OCI-M2 (cell line): ENCODE measurements around the gene PLA2G4B.

Source experiments
- DNase-seq: peaks from one replicate; lab custom pipeline; 2025; ENCODE audit not compliant: unreplicated experiment; lab: John Stamatoyannopoulos, UW

Gene PLA2G4B

GRCh38 chr15:41838400-41838897, at the start of gene PLA2G4B:
Gene PLA2G4B (plus strand): TSS chr15:41838847. CDS start chr15:41838914, 67 bp downstream.
- DNase-seq, result no peak

GRCh38 chr15:41789236-41789635, 49.4 kb upstream of the PLA2G4B start:
- DNase-seq, result no peak

GRCh38 chr15:41789662-41790061, 49.0 kb upstream of the PLA2G4B start:
- no peak for DNase-seq

- DNase-seq, result no peak
Observed at GRCh38 chr15:41790169-41790568, 48.5 kb upstream of the PLA2G4B start.

GRCh38 chr15:41790756-41791546, 47.7 kb upstream of the PLA2G4B start:
- no peak for DNase-seq

GRCh38 chr15:41791547-41791937, 47.1 kb upstream of the PLA2G4B start:
- no peak for DNase-seq

- no peak for DNase-seq
Observed at GRCh38 chr15:41792000-41792637, 46.5 kb upstream of the PLA2G4B start.

- DNase-seq, result no peak
Observed at GRCh38 chr15:41794081-41794480, 44.6 kb upstream of the PLA2G4B start.

GRCh38 chr15:41795996-41796856, 42.4 kb upstream of the PLA2G4B start:
- DNase-seq, result no peak

GRCh38 chr15:41797201-41797944, 41.3 kb upstream of the PLA2G4B start:
- no peak for DNase-seq

- no peak for DNase-seq
Observed at GRCh38 chr15:41798607-41799487, 39.8 kb upstream of the PLA2G4B start.

GRCh38 chr15:41799488-41799805, 39.2 kb upstream of the PLA2G4B start:
- DNase-seq, result no peak

- no peak for DNase-seq
Observed at GRCh38 chr15:41801185-41801584, 37.5 kb upstream of the PLA2G4B start.

- no peak for DNase-seq
Observed at GRCh38 chr15:41801850-41802455, 36.7 kb upstream of the PLA2G4B start.

- DNase-seq, result no peak
Observed at GRCh38 chr15:41804361-41804760, 34.3 kb upstream of the PLA2G4B start.

GRCh38 chr15:41804916-41805666, 33.6 kb upstream of the PLA2G4B start:
- DNase-seq, result no peak

- no peak for DNase-seq
Observed at GRCh38 chr15:41805711-41806110, 32.9 kb upstream of the PLA2G4B start.

GRCh38 chr15:41806291-41807181, 32.1 kb upstream of the PLA2G4B start:
- DNase-seq, result no peak
